K562 (cell line): ENCODE measurements around the gene LMCD1. TPM values are rescaled to one million over a fixed set of nuclear protein-coding genes. Genes with fewer than 3 reads are reported as not detected.

Experiments
- ARID1B ChIP-seq: fragments of 450-650 bp; IDR thresholded peaks from 2 replicates; pipeline ENCODE4 v1.6.1; 2016; ENCODE audit warnings: antibody characterized with exemption, mild to moderate bottlenecking, inconsistent platforms
- BRD9 ChIP-seq: fragments of 450-650 bp; IDR thresholded peaks from 2 replicates; pipeline ENCODE4 v1.6.1; 2018; ENCODE audit warnings: low read depth; ENCODE audit not compliant: partially characterized antibody
- CHCHD3 ChIP-seq: fragments of 250-450 bp; sonication (Bioruptor Pico); IDR thresholded peaks from 2 replicates; pipeline ENCODE4 v2.1.2; 2022; ENCODE audit warnings: mild to moderate bottlenecking
- CREM ChIP-seq: IDR thresholded peaks from 2 replicates; pipeline ENCODE4 v1.6.1; 2014; ENCODE audit warnings: antibody characterized with exemption, low read depth
- DIDO1 ChIP-seq: fragments of 450-650 bp; IDR thresholded peaks from 2 replicates; pipeline ENCODE4 v1.6.1; 2016; ENCODE audit warnings: low read depth, missing biosample characterization, missing genetic modification characterization
- ELK3 ChIP-seq: fragments of 450-650 bp; formaldehyde crosslinking; IDR thresholded peaks from 2 replicates; pipeline ENCODE4 v1.4.0; 2020; ENCODE audit warnings: mild to moderate bottlenecking
- HMBOX1 ChIP-seq: sonication (generic); IDR thresholded peaks from 2 replicates; pipeline ENCODE4 v1.6.1; 2016
- KHSRP ChIP-seq: fragments of 450-650 bp; IDR thresholded peaks from 2 replicates; pipeline ENCODE4 v1.6.1; 2017
- KLF6 ChIP-seq: fragments of 250-450 bp; sonication (Bioruptor Pico); IDR thresholded peaks from 2 replicates; pipeline ENCODE4 v1.4.0; 2020; ENCODE audit warnings: mild to moderate bottlenecking, moderate library complexity, borderline replicate concordance
- PHTF2 ChIP-seq: fragments of 250-450 bp; sonication (Bioruptor Pico); IDR thresholded peaks from 2 replicates; pipeline ENCODE4 v1.5.0; 2021; ENCODE audit warnings: mild to moderate bottlenecking
- PML ChIP-seq: IDR thresholded peaks from 2 replicates; pipeline ENCODE4 v1.6.1; 2012; ENCODE audit warnings: low read length, inconsistent platforms
- RBFOX2 ChIP-seq: fragments of 200-400 bp; formaldehyde crosslinking; IDR thresholded peaks from 2 replicates; pipeline ENCODE4 v1.6.1; 2017; ENCODE audit warnings: low read depth, mild to moderate bottlenecking, low read length, moderate library complexity
- SMAD4 ChIP-seq: fragments of 250-450 bp; sonication (Bioruptor Pico); conservative IDR thresholded peaks from 2 replicates; pipeline ENCODE4 v1.8.0; 2021; ENCODE audit warnings: inconsistent platforms, mild to moderate bottlenecking, moderate library complexity
- SMARCA4 ChIP-seq: fragments of 450-650 bp; IDR thresholded peaks from 2 replicates; pipeline ENCODE4 v1.6.1; 2016
- SRF ChIP-seq, 2 experiments: fragments of 250-450, 450-650 bp in 1 of 2; sonication (Bioruptor Pico) in 1 of 2; sonication (generic) in 1 of 2; formaldehyde crosslinking; IDR thresholded peaks; 2 replicates each; pipeline versions ENCODE4 v1.5.0 to v1.5.1; 2020 to 2022; ENCODE audit warnings: mild to moderate bottlenecking in 1 of 2, missing genetic modification reagents in 1 of 2
- STAT5A ChIP-seq: IDR thresholded peaks from 2 replicates; pipeline ENCODE4 v1.6.1; 2012; ENCODE audit warnings: low read length, inconsistent platforms, borderline replicate concordance
- TAL1 ChIP-seq: fragments of 450-650 bp; IDR thresholded peaks from 2 replicates; pipeline ENCODE4 v1.6.1; 2016; ENCODE audit warnings: mild to moderate bottlenecking
- ZNF384 ChIP-seq: IDR thresholded peaks from 2 replicates; pipeline ENCODE4 v1.6.1; 2012; ENCODE audit warnings: low read depth, low read length, improper control_type of control experiment
- ZNF639 ChIP-seq, 2 experiments: fragments of 200-800 bp in 1 of 2; sonication (Bioruptor generic) in 1 of 2; sonication (generic) in 1 of 2; formaldehyde crosslinking in 1 of 2; IDR thresholded peaks in 1 of 2; conservative IDR thresholded peaks in 1 of 2; 2 replicates each; pipeline versions ENCODE4 v1.5.0 to v1.6.1; 2016 to 2020; ENCODE audit warnings: missing compliant biosample characterization in 1 of 2, missing genetic modification characterization in 1 of 2, missing genetic modification reagents in 1 of 2
- polyA plus RNA-seq, 8 experiments: library from polyadenylated mRNA; depleted of rRNA in 4 of 8; stranded (reverse) in 5 of 8; unstranded in 3 of 8; fragments of >200 nt; fragmentation: Nextera tagmentation in 2 of 8; fragmentation: Illumina TruSeq in 1 of 8; extraction: Ambion mirVana in 2 of 8; extraction: Trizol in 1 of 8; gene quantifications; 2 replicates each; pipeline versions ENCODE4 v1.2.1 to v1.2.3, GENCODE V29; 2011 to 2014; ENCODE audit warnings: inconsistent platforms in 1 of 8, missing spikeins in 1 of 8
- total RNA-seq, 7 experiments: library from RNA; depleted of rRNA in 6 of 7; stranded (reverse); fragments of >200 nt in 6 of 7; fragmentation: Illumina TruSeq in 2 of 7; extraction: Trizol in 2 of 7; gene quantifications; 2 replicates each; pipeline versions ENCODE4 v1.2.1 to v1.2.3, GENCODE V29; 2011 to 2021; ENCODE audit warnings: low replicate concordance in 1 of 7

LMCD1 gene
- total and polyA plus RNA-seq, 9 of the 15 experiments (the other 6 are each of a cell fraction or from before 2014, with no cell fraction given): 0.60 TPM; not detected in 8

GRCh38 chr3:8560366-8561007, 58.9 kb downstream of the LMCD1 start (continued):
- TF ChIP-seq KLF6: no peak
- TF ChIP-seq PML: peak; percentile 40; the same call in 1 of the 2 replicates
- no peak for TF ChIP-seq ZNF384
- TF ChIP-seq KHSRP: no peak
- no peak for TF ChIP-seq ELK3 (CRISPR knock-in tag)
- TF ChIP-seq ARID1B: peak; percentile 72
- TF ChIP-seq BRD9: no peak
- TF ChIP-seq DIDO1 (tag): no peak
- no peak for TF ChIP-seq HMBOX1
- TF ChIP-seq RBFOX2: no peak
- no peak for TF ChIP-seq PHTF2
- TF ChIP-seq SMAD4: 0 out of 2 replicates have a peak, but pooled peaks have one; percentile 29
- peak; percentile 14; the same call in 1 of the 2 replicates for TF ChIP-seq CREM
- TF ChIP-seq SMARCA4: 0 out of 2 replicates have a peak, but pooled peaks have one; percentile 20
- peak; percentile 56 to 94; a peak in 3 of 4 replicates for TF ChIP-seq SRF (CRISPR knock-in tag; IDR thresholded peaks at IDR 0.05)
- peak; percentile 61 for TF ChIP-seq TAL1
- peak; percentile 36; the same call in 1 of the 2 replicates for TF ChIP-seq STAT5A
- 0 out of 4 replicates have a peak, but pooled peaks of 1 of the 2 experiments have one; percentile 40 for TF ChIP-seq ZNF639 (CRISPR knock-in tag; conservative IDR thresholded peaks at IDR 0.05 in 1 of 2, IDR thresholded peaks at IDR 0.05 in 1 of 2)
- TF ChIP-seq CHCHD3 (CRISPR knock-in tag): no peak
